ENCODE data around the gene ZNF136. TPM values are rescaled to one million over a fixed set of nuclear protein-coding genes. Genes with fewer than 3 reads are reported as not detected.

Gene ZNF136
- 10 to 100 TPM in 2 of 4 donors, 1 to 10 TPM in 2; 6.3 to 18.7 (median 9.1) TPM for total RNA-seq

- intact Hi-C loops (cut with DNase I; ENCODE audit: low total_unique reads), result no loop called here
- WGBS, 2 donors (ENCODE audit: low coverage in 1 of 2), result 0 to 1% methylated on average over 5 to 35 of the region's 57 CpGs
- Histone ChIP-seq H3K27ac (peak within 1 kb of the TSS; percentile 94 to 99 (median 95)), H3K4me1 (peaks cover 5 to 31% (median 13%) of the 10 kb centered on the region in 4 donors), H3K36me3 (no peaks in the 10 kb centered on the region), H3K27me3 (no peaks in the 10 kb centered on the region), H3K4me3 (peak within 1 kb of the TSS; percentile 83 to 98 (median 88)), H3K9me3 (no peaks in the 10 kb centered on the region)
- in situ Hi-C loops (cut with MboI; ENCODE audit: low pct_ligation_motif_present in 1 of 4, low pct_unique_long_range_greater_than_20kb in 1 of 4, low sequenced_read_pairs in 3 of 4), result no loop called here
- peak; percentile 82 to 90 (median 85) for TF ChIP-seq POLR2AphosphoS5 (IDR thresholded peaks at IDR 0.05)
- no peak for TF ChIP-seq EP300 (IDR thresholded peaks at IDR 0.05; ENCODE audit: low read depth)
- TF ChIP-seq POLR2A (IDR thresholded peaks at IDR 0.05), result peak; percentile 83
- no peak for TF ChIP-seq CTCF (IDR thresholded peaks at IDR 0.05)
- peak; percentile 96 for DNase-seq
Observed at GRCh38 chr19:12162882-12163806, at the start of gene ZNF136. ZNF136 (plus strand) TSS chr19:12163096; CDS start chr19:12163204, 108 bp downstream.

GRCh38 chr19:12113121-12113520 is 49.8 kb upstream of the ZNF136 start:
- no peak for DNase-seq
- Histone ChIP-seq H3K27ac (no peak overlapping the region), H3K36me3 (peaks cover 0 to 28% (median 0%) of the 10 kb centered on the region in 4 donors), H3K4me1 (no peaks in the 10 kb centered on the region), H3K4me3 (no peak overlapping the region), H3K9me3 (peaks cover 10 to 14% of the 10 kb centered on the region in 2 donors), H3K27me3 (no peaks in the 10 kb centered on the region)
- WGBS, 2 donors (ENCODE audit: low coverage in 1 of 2), result 92 to 95% methylated on average over 5 of the region's 5 CpGs
- TF ChIP-seq POLR2A (IDR thresholded peaks at IDR 0.05), result no peak
- TF ChIP-seq CTCF (IDR thresholded peaks at IDR 0.05), result no peak
- no peak for TF ChIP-seq EP300 (IDR thresholded peaks at IDR 0.05; ENCODE audit: low read depth)
- TF ChIP-seq POLR2AphosphoS5 (IDR thresholded peaks at IDR 0.05), result no peak
- in situ Hi-C loops (cut with MboI; ENCODE audit: low pct_ligation_motif_present in 1 of 4, low pct_unique_long_range_greater_than_20kb in 1 of 4, low sequenced_read_pairs in 3 of 4), result no loop called here
- intact Hi-C loops (cut with DNase I; ENCODE audit: low total_unique reads), result no loop called here

GRCh38 chr19:12117201-12117970 is 45.5 kb upstream of the ZNF136 start:
- DNase-seq, result no peak
- no peaks in the 10 kb centered on the region for H3K4me1 ChIP-seq
- H3K9me3 ChIP-seq, result peaks cover 0 to under 1% of the 10 kb centered on the region in 2 donors
- no peak overlapping the region for H3K27ac ChIP-seq
- intact Hi-C loops (cut with DNase I; ENCODE audit: low total_unique reads), result no loop called here
- in situ Hi-C loops (cut with MboI; ENCODE audit: low pct_ligation_motif_present in 1 of 4, low pct_unique_long_range_greater_than_20kb in 1 of 4, low sequenced_read_pairs in 3 of 4), result no loop called here
- H3K4me3 ChIP-seq, result no peak overlapping the region
- TF ChIP-seq CTCF (IDR thresholded peaks at IDR 0.05), result no peak
- no peak for TF ChIP-seq EP300 (IDR thresholded peaks at IDR 0.05; ENCODE audit: low read depth)
- TF ChIP-seq POLR2AphosphoS5 (IDR thresholded peaks at IDR 0.05), result no peak
- no peak for TF ChIP-seq POLR2A (IDR thresholded peaks at IDR 0.05)
- WGBS, 2 donors (ENCODE audit: low coverage in 1 of 2), result 89% methylated on average over 33 of the region's 33 CpGs; no CpG with 5 or more reads in 1 of the 2 donors
- peaks cover 0 to 5% (median 0%) of the 10 kb centered on the region in 4 donors for H3K36me3 ChIP-seq
- no peaks in the 10 kb centered on the region for H3K27me3 ChIP-seq

- in situ Hi-C loops (cut with MboI; ENCODE audit: low pct_ligation_motif_present in 1 of 4, low pct_unique_long_range_greater_than_20kb in 1 of 4, low sequenced_read_pairs in 3 of 4) (loop anchor here in 3 of 4 donors (25.0 kb wide), 3 partner anchors 139 to 239 kb away; partner anchors contain the start of gene ZNF69 (in 1 of the 3)), intact Hi-C loops (cut with DNase I; ENCODE audit: low total_unique reads) (no loop called here)
- DNase-seq, result no peak
- Histone ChIP-seq H3K27ac (no peak overlapping the region), H3K36me3 (peaks cover 0 to 1% (median 0%) of the 10 kb centered on the region in 4 donors), H3K9me3 (peaks cover under 1 to 8% of the 10 kb centered on the region in 2 donors), H3K27me3 (no peaks in the 10 kb centered on the region), H3K4me1 (no peaks in the 10 kb centered on the region), H3K4me3 (no peak overlapping the region)
- 17 to 30% methylated on average over 2 of the region's 2 CpGs for whole genome bisulfite sequencing, 2 donors (ENCODE audit: low coverage in 1 of 2)
- TF ChIP-seq CTCF (IDR thresholded peaks at IDR 0.05), result peak; percentile 32 to 53 (median 39)
- TF ChIP-seq EP300 (IDR thresholded peaks at IDR 0.05; ENCODE audit: low read depth), result no peak
Observed at GRCh38 chr19:12126707-12127106, 36.2 kb upstream of the ZNF136 start.

All from transverse colon (tissue), 4 donors.